ENCODE results near the gene WFIKKN2. TPM values are rescaled to one million over a fixed set of nuclear protein-coding genes. Genes with fewer than 3 reads are reported as not detected.
A peak's percentile ranks its signal among the peaks of the same experiment; 100 is the strongest.
"Not testable (repeated sequence)": the region's sequence is repeated elsewhere in the genome, so short reads cannot be mapped to it uniquely, and the experiment has no call there.

The WFIKKN2 gene
- total and polyA plus RNA-seq, 4 experiments from 2014 or later, result not detected

DNA sequence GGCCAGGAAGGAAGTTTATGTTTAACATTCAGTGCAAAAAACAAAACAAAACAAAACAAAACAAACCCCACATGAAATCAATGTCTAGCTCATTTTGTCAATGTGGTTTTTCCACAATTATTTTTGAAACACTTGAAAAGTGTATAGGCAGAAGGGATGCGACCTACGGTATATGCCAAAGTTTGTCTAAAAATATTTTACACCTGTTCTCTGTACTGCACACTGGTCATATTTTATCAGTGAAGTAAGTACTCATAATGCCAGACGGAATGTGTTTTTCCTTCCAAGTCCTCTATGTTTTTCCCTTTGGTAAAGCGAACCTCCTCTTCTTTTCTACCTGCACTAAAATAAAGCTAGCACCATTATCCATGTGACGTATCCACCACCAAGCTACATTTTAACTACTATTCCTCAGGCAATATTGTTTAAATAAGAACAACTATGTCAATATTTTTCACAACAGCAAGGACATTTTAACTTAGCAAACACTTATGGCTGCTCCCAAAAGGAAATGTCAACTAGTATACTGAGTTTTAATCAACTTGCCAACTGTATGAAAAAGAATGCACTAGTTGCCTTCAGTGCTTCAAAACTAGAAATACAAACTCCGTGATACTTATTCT is 20.4 kb downstream of the WFIKKN2 start:
- DNase-seq, result no peak
- Mint-ChIP-seq H3K4me1 (peaks cover 12 to 22% (median 16%) of the 10 kb centered on the region in 4 donors), H3K27ac (no peak overlapping the region), H3K9me3 (no peaks in the 10 kb centered on the region), H3K4me3 (no peak overlapping the region), H3K36me3 (peaks cover 0 to 1% of the 10 kb centered on the region in 2 donors), H3K27me3 (no peaks in the 10 kb centered on the region)
- Histone ChIP-seq H3K36me3 (ENCODE audit: insufficient read depth, low read length) (no peaks in the 10 kb centered on the region), H3K27me3 (ENCODE audit: insufficient read depth, low read length) (no peaks in the 10 kb centered on the region), H3K4me1 (ENCODE audit: insufficient read depth, low read length) (peaks cover 15% of the 10 kb centered on the region), H3K4me3 (ENCODE audit: low read length in 2 of 2) (no peak overlapping the region), H3K27ac (ENCODE audit: low read depth, low read length) (no peak overlapping the region), H3K9me3 (ENCODE audit: control insufficient read depth in 1 of 2, low read length in 2 of 2) (no peaks in the 10 kb centered on the region)
- CTCF ChIA-PET (ENCODE audit: partially characterized antibody), result interaction anchor here (0.9 to 11.3 kb wide), 6 partner anchors 11 to 149 kb away, joined by 3 to 515 read pairs (median 4); no protein-coding TSS in a partner anchor
- POLR2A ChIA-PET (ENCODE audit: partially characterized antibody), result interaction anchor here (6.1 to 13.4 kb wide), 2 partner anchors 8 to 94 kb away, joined by 218 to 673 read pairs; partner anchors contain the start of gene TOB1
- intact Hi-C loops (cut with micrococcal nuclease), result loop anchor here (10.0 kb wide), 1 partner anchor 199 kb away; no protein-coding TSS in a partner anchor

DNA sequence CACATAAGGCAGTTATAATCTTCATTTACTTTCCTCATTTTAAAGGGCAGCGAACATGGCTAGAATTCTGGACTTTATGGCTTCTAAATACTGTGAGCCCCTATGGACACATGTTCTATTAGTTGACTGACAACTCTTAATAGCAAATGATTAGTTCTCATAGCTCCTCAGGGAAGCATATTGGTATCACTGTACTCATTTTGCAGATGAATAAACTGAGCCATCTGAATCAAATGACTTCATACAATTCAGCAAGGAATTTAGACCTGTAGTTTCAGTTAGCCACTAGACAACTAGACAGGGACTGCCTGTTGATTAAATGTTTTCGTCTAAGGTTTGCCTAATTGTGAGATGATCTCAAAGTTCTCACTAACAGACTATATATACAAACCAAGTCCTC is 21.0 kb downstream of the WFIKKN2 start:
- Histone ChIP-seq H3K9me3 (ENCODE audit: control insufficient read depth in 1 of 2, low read length in 2 of 2) (no peaks in the 10 kb centered on the region), H3K27ac (ENCODE audit: low read depth, low read length) (no peak overlapping the region), H3K4me1 (ENCODE audit: insufficient read depth, low read length) (peaks cover 18% of the 10 kb centered on the region), H3K27me3 (ENCODE audit: insufficient read depth, low read length) (no peaks in the 10 kb centered on the region), H3K4me3 (ENCODE audit: low read length in 2 of 2) (no peak overlapping the region), H3K36me3 (ENCODE audit: insufficient read depth, low read length) (no peaks in the 10 kb centered on the region)
- Mint-ChIP-seq H3K4me3 (no peak overlapping the region), H3K36me3 (peaks cover 2 to 5% of the 10 kb centered on the region in 2 donors), H3K4me1 (peaks cover 14 to 28% (median 21%) of the 10 kb centered on the region in 4 donors), H3K27me3 (no peaks in the 10 kb centered on the region), H3K9me3 (no peaks in the 10 kb centered on the region), H3K27ac (no peak overlapping the region)
- ChIA-PET POLR2A (ENCODE audit: partially characterized antibody) (interaction anchor here (6.1 to 13.4 kb wide), 2 partner anchors 8 to 93 kb away, joined by 218 to 673 read pairs; partner anchors contain the start of gene TOB1), CTCF (ENCODE audit: partially characterized antibody) (interaction anchor here (0.7 to 11.3 kb wide), 4 partner anchors 11 to 96 kb away, joined by 3 to 515 read pairs (median 4); no protein-coding TSS in a partner anchor)
- no peak for DNase-seq
- intact Hi-C loops (cut with micrococcal nuclease), result loop anchor here (10.0 kb wide), 1 partner anchor 198 kb away; no protein-coding TSS in a partner anchor

DNA sequence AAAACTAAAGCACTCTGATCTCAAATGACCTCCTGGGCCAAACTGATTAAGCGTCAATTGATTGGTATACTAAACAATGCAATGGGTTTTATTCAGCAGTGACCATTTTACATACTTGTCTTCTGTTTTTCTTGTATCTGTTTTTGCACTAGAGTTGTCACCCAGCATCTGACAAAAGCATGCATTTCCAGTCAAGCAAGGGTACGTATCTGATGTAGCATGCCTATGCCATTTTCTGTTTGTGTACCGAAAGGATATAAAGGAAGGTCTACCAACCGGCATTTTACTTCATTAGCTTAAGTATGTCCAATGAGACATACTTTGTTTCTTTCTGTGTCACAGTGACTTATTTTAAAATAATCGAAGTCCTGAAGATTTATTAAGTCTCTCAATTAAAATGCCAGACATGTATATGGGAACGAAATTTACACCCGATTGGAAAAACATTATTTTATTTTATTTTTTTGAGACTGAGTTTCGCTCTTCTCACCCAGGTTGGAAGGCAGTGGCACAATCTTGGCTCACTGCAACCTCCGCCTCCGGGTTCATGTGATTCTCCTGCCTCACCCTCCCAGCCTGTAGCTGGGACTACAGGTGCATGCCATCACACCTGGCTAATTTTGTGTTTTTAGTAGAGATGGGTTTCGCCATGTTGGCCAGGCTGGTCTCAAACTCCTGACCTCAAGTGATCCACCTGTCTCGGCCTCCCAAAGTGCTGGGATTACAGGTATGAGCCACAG is 23.3 kb downstream of the WFIKKN2 start:
- intact Hi-C loops (cut with micrococcal nuclease), result loop anchor here (10.0 kb wide), 1 partner anchor 196 kb away; no protein-coding TSS in a partner anchor
- Mint-ChIP-seq H3K36me3 (peaks cover 19 to 20% of the 10 kb centered on the region in 2 donors), H3K4me3 (no peak overlapping the region), H3K27ac (no peak overlapping the region), H3K4me1 (peaks cover 16 to 26% (median 22%) of the 10 kb centered on the region in 4 donors), H3K9me3 (no peaks in the 10 kb centered on the region), H3K27me3 (no peaks in the 10 kb centered on the region)
- ChIA-PET POLR2A (ENCODE audit: partially characterized antibody) (interaction anchor here (0.7 to 13.4 kb wide), 4 partner anchors 8 to 91 kb away, joined by 3 to 688 read pairs (median 338); partner anchors contain the start of gene TOB1), CTCF (ENCODE audit: partially characterized antibody) (interaction anchor here (1.8 to 9.4 kb wide), 2 partner anchors 90 to 96 kb away, joined by 6 to 96 read pairs; no protein-coding TSS in a partner anchor)
- peaks cover 26% of the 10 kb centered on the region for H3K4me1 ChIP-seq (ENCODE audit: insufficient read depth, low read length)
- H3K27ac ChIP-seq (ENCODE audit: low read depth, low read length), result no peak overlapping the region
- no peak for DNase-seq
- no peak overlapping the region for H3K4me3 ChIP-seq (ENCODE audit: low read length in 2 of 2)
- H3K36me3 ChIP-seq (ENCODE audit: insufficient read depth, low read length), result peaks cover 11% of the 10 kb centered on the region
- H3K27me3 ChIP-seq (ENCODE audit: insufficient read depth, low read length), result no peaks in the 10 kb centered on the region
- no peaks in the 10 kb centered on the region for H3K9me3 ChIP-seq (ENCODE audit: control insufficient read depth in 1 of 2, low read length in 2 of 2)

DNA sequence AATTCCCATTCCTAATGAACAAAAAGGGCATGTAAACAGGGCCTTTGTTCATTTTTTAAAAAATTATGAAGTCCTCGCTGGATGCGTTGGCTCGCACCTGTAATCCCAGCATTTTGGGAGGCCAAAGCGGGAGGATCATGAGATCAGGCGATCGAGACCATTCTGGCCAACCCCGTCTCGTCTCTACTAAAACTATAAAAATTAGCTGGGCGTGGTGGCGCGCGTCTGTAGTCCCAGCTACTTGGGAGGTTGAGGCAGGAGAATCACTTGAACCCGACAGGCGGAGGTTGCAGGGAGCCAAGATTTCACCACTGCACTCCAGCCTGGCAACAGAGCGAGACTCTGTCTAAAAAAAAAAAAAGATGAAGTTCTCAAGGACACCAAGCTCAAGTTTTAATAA is 24.3 kb downstream of the WFIKKN2 start:
- Mint-ChIP-seq H3K27ac (peak overlapping the region in 2 of 7 donors; percentile 25 to 37), H3K4me1 (peaks cover 24 to 36% (median 30%) of the 10 kb centered on the region in 4 donors), H3K36me3 (peaks cover 26 to 27% of the 10 kb centered on the region in 2 donors)
- H3K4me3 Mint-ChIP-seq; H3K9me3 Mint-ChIP-seq; H3K27me3 Mint-ChIP-seq; H3K9me3 ChIP-seq (ENCODE audit: control insufficient read depth in 1 of 2, low read length in 2 of 2); H3K27me3 ChIP-seq (ENCODE audit: insufficient read depth, low read length); H3K27ac ChIP-seq (ENCODE audit: low read depth, low read length); H3K4me3 ChIP-seq (ENCODE audit: low read length in 2 of 2); DNase-seq: not testable (repeated sequence)
- ChIA-PET POLR2A (ENCODE audit: partially characterized antibody) (interaction anchor here (1.2 to 13.4 kb wide), 6 partner anchors 6 to 261 kb away, joined by 3 to 688 read pairs (median 115); partner anchors contain the start of gene SPAG9), CTCF (ENCODE audit: partially characterized antibody) (interaction anchor here (1.8 to 9.4 kb wide), 3 partner anchors 9 to 95 kb away, joined by 6 to 102 read pairs (median 96); no protein-coding TSS in a partner anchor)
- Histone ChIP-seq H3K36me3 (ENCODE audit: insufficient read depth, low read length) (peaks cover 12% of the 10 kb centered on the region), H3K4me1 (ENCODE audit: insufficient read depth, low read length) (peaks cover 36% of the 10 kb centered on the region)
- intact Hi-C loops (cut with micrococcal nuclease), result loop anchor here (10.0 kb wide), 1 partner anchor 195 kb away; no protein-coding TSS in a partner anchor

DNA sequence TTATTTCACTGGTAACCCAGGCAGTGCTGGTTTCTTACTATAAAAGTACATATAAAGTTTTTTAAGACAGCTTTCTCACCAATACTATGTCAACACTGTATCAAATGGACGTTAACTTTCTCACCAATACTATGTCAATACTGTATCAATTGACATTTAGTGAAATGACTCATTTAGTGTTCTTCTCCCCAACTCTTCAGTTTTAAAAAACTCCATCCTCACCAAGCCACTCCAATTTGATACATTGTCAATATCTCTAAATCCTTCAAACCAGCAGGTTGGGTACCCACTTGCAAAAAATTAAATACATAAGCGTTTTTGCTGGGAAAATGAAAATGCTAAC is 25.9 kb downstream of the WFIKKN2 start:
- ChIA-PET POLR2A (ENCODE audit: partially characterized antibody) (interaction anchor here (1.1 to 13.4 kb wide), 6 partner anchors 7 to 88 kb away, joined by 3 to 688 read pairs (median 115); no protein-coding TSS in a partner anchor), CTCF (ENCODE audit: partially characterized antibody) (interaction anchor here (0.6 to 9.4 kb wide), 5 partner anchors 10 to 93 kb away, joined by 3 to 102 read pairs (median 30); no protein-coding TSS in a partner anchor)
- H3K4me1 Mint-ChIP-seq, result peaks cover 24 to 43% (median 30%) of the 10 kb centered on the region in 4 donors
- H3K27ac Mint-ChIP-seq, result peak overlapping the region in 5 of 7 donors; percentile 6 to 92 (median 34)
- Histone ChIP-seq H3K27ac (ENCODE audit: low read depth, low read length) (no peak overlapping the region), H3K4me1 (ENCODE audit: insufficient read depth, low read length) (peaks cover 36% of the 10 kb centered on the region), H3K9me3 (ENCODE audit: control insufficient read depth in 1 of 2, low read length in 2 of 2) (no peaks in the 10 kb centered on the region), H3K4me3 (ENCODE audit: low read length in 2 of 2) (no peak overlapping the region), H3K27me3 (ENCODE audit: insufficient read depth, low read length) (no peaks in the 10 kb centered on the region), H3K36me3 (ENCODE audit: insufficient read depth, low read length) (peaks cover 12% of the 10 kb centered on the region)
- H3K9me3 Mint-ChIP-seq, result peaks cover 0 to 2% (median 0%) of the 10 kb centered on the region in 8 donors
- intact Hi-C loops (cut with micrococcal nuclease), result no loop called here
- H3K27me3 Mint-ChIP-seq, result no peaks in the 10 kb centered on the region
- DNase-seq, result no peak
- peaks cover 26 to 33% of the 10 kb centered on the region in 2 donors for H3K36me3 Mint-ChIP-seq
- H3K4me3 Mint-ChIP-seq, result peak overlapping the region in 4 of 8 donors; percentile 1 to 49 (median 47)

DNA sequence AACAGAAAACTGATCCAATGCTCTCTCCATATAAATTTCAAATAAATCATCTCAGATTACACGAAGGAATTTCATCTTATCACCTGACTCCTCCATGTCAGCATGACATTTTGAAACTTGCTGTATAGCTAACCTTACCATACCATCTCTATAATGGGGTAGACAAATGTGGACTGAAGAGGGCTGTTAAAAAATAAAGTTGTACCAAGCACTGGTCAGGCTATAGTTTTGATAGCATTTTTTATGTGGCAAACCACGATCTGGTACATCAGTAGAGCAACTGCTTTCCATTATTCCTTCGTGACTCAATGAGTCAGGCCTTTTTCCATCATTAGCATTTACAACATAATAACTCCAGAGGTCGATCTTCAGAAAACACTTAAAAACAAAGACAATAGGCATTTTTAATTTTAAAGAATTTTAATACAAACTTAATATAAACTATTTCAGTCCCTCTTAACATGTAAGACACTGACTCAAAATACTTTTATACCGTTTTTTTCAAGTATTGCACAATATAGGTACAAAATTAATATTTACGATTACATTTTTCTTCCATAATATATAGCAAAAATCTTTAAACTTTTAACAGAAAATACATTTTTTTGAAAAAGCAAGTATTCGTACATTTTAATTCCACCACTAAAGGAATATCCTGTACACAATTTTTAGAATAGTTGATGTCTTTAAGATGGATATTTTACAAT is 26.6 kb downstream of the WFIKKN2 start:
- H3K36me3 ChIP-seq (ENCODE audit: insufficient read depth, low read length), result peaks cover 12% of the 10 kb centered on the region
- H3K27me3 ChIP-seq (ENCODE audit: insufficient read depth, low read length), result no peaks in the 10 kb centered on the region
- H3K36me3 Mint-ChIP-seq, result peaks cover 26 to 37% of the 10 kb centered on the region in 2 donors
- intact Hi-C loops (cut with micrococcal nuclease), result no loop called here
- H3K27me3 Mint-ChIP-seq, result no peaks in the 10 kb centered on the region
- no peaks in the 10 kb centered on the region for H3K9me3 ChIP-seq (ENCODE audit: control insufficient read depth in 1 of 2, low read length in 2 of 2)
- H3K4me3 ChIP-seq (ENCODE audit: low read length in 2 of 2), result no peak overlapping the region
- H3K27ac Mint-ChIP-seq, result peak overlapping the region in 4 of 7 donors; percentile 10 to 36 (median 30)
- ChIA-PET CTCF (ENCODE audit: partially characterized antibody) (interaction anchor here (0.6 to 9.4 kb wide), 9 partner anchors 11 to 93 kb away, joined by 3 to 102 read pairs (median 6); no protein-coding TSS in a partner anchor), POLR2A (ENCODE audit: partially characterized antibody) (interaction anchor here (0.9 to 13.4 kb wide), 7 partner anchors 8 to 291 kb away, joined by 3 to 688 read pairs (median 12); partner anchors contain the start of gene NME1)
- H3K27ac ChIP-seq (ENCODE audit: low read depth, low read length), result no peak overlapping the region
- peaks cover 0 to 2% (median 0%) of the 10 kb centered on the region in 8 donors for H3K9me3 Mint-ChIP-seq
- H3K4me1 ChIP-seq (ENCODE audit: insufficient read depth, low read length), result peaks cover 36% of the 10 kb centered on the region
- peak overlapping the region in 5 of 8 donors; percentile 3 to 77 (median 62) for H3K4me3 Mint-ChIP-seq
- peaks cover 24 to 49% (median 30%) of the 10 kb centered on the region in 4 donors for H3K4me1 Mint-ChIP-seq
- no peak for DNase-seq
